Parathyroid adenoma (tissue), 2 donors: ENCODE measurements around the gene NXF1.
"Not testable (repeated sequence)": the region's sequence is repeated elsewhere in the genome, so short reads cannot be mapped to it uniquely, and the experiment has no call there.

ENCODE experiments used
- H2AFZ ChIP-seq: fragments of 300-600 bp; sonication (generic); one replicate; pipeline ENCODE4 v1.7.0; 2017; ENCODE audit warnings: antibody characterized with exemption, mild to moderate bottlenecking
- H3K27ac ChIP-seq: fragments of 300-600 bp; sonication (generic); one replicate; pipeline ENCODE4 v1.7.0; 2017
- H3K27me3 ChIP-seq: fragments of 300-600 bp; sonication (generic); one replicate; pipeline ENCODE4 v1.7.0; 2017; ENCODE audit warnings: low read length; ENCODE audit not compliant: control insufficient read depth, insufficient read depth
- H3K36me3 ChIP-seq: fragments of 300-600 bp; sonication (generic); one replicate; pipeline ENCODE4 v1.7.0; 2017; ENCODE audit warnings: low read length; ENCODE audit not compliant: control insufficient read depth, insufficient read depth
- H3K4me1 ChIP-seq: fragments of 300-600 bp; sonication (generic); one replicate; pipeline ENCODE4 v1.7.0; 2017; ENCODE audit warnings: control low read depth
- H3K4me2 ChIP-seq: fragments of 300-600 bp; sonication (generic); one replicate; pipeline ENCODE4 v1.7.0; 2017; ENCODE audit warnings: low read length
- H3K4me3 ChIP-seq: fragments of 300-600 bp; sonication (generic); one replicate; pipeline ENCODE4 v1.7.0; 2017; ENCODE audit warnings: low read depth, low read length
- H3K79me2 ChIP-seq: fragments of 300-600 bp; sonication (generic); one replicate; pipeline ENCODE4 v1.7.0; 2017; ENCODE audit warnings: control low read depth
- H3K9ac ChIP-seq: fragments of 300-600 bp; sonication (generic); one replicate; pipeline ENCODE4 v1.7.0; 2017; ENCODE audit warnings: mild to moderate bottlenecking
- H3K9me3 ChIP-seq: fragments of 300-600 bp; sonication (generic); one replicate; pipeline ENCODE4 v1.7.0; 2017; ENCODE audit warnings: low read length; ENCODE audit not compliant: control insufficient read depth
- CTCF ChIP-seq: fragments of 300-600 bp; sonication (generic); IDR thresholded peaks from one replicate; pipeline ENCODE4 v1.7.0; 2017; ENCODE audit warnings: antibody characterized with exemption, mild to moderate bottlenecking
- donor health status: primary hyperparathyroidism.

The NXF1 gene

GRCh38 chr11:62752177-62752785, 53.0 kb downstream of the NXF1 start:
- Histone ChIP-seq H3K27me3 (no peaks in the 10 kb centered on the region), H3K4me1 (no peaks in the 10 kb centered on the region), H2AFZ (no peak overlapping the region), H3K9ac (no peak overlapping the region), H3K27ac (no peak overlapping the region), H3K4me3 (no peak overlapping the region), H3K4me2 (no peak overlapping the region), H3K36me3 (no peaks in the 10 kb centered on the region), H3K79me2 (peaks cover 4% of the 10 kb centered on the region), H3K9me3 (no peaks in the 10 kb centered on the region)
- no peak for TF ChIP-seq CTCF

DNA sequence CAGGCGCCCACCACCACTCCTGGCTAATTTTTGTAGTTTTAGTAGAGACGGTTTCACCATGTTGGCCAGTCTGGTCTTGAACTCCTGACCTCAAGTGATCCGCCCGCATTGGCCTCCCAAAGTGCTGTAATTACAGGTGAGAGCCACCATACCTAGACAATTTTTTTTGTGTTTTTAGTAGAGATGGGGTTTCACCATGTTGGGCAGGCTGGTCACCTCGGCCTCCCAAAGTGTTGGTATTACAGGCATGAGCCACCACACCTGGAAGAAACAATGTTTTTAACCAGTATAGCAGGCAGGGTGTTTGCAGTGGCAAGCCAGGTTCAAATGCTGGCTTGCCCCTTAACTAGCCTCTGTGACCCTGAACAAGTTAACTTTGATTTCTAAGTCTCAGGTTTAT, 55.3 kb downstream of the NXF1 start:
- H3K27ac ChIP-seq, H3K79me2 ChIP-seq: not testable (repeated sequence)

DNA sequence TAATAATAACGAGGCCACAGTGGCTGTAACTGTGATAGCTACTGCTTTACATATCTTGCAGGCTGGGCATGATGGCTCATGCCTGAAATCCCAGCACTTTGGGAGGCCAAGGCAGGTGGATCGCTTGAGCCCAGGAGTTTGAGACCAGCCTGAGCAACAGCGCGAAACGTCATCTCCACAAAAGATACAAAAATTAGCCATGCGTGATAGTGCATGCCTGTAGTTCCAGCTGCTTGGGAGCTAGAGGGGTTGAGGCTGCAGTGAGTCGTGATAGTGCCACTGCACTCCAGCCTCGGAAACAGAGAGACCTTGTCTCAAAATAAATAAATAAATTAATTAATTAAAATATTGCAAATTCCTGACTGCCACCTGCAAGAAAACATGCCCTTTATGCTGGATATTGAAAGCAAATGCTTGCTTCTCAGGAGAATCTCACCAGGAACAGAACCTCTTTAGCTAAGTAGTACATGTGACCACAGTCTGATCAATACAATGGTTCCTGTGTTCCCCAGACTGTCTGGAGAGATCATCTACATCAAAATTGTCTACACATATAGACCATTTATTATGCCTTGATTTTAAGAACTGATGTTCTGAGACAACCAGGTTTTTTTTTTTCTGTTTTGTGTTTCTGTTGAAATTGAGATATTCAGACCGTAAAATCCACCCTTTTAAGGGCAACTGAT, 57.6 kb downstream of the NXF1 start:
- TF ChIP-seq CTCF = no peak
- Histone ChIP-seq H3K9ac (no peak overlapping the region), H3K4me1 (no peaks in the 10 kb centered on the region)

More for the DNA sequence above, 55.3 kb downstream of the NXF1 start:
- not testable (repeated sequence) for H3K36me3 ChIP-seq, H2AFZ ChIP-seq, H3K4me3 ChIP-seq, H3K27me3 ChIP-seq, H3K4me1 ChIP-seq, H3K4me2 ChIP-seq, H3K9ac ChIP-seq, H3K9me3 ChIP-seq

More for the DNA sequence above, 57.6 kb downstream of the NXF1 start:
- H3K79me2 ChIP-seq = no peaks in the 10 kb centered on the region
- no peak overlapping the region for H3K4me2 ChIP-seq
- no peak overlapping the region for H3K27ac ChIP-seq
- no peak overlapping the region for H3K4me3 ChIP-seq
- H3K36me3 ChIP-seq = no peaks in the 10 kb centered on the region
- no peaks in the 10 kb centered on the region for H3K9me3 ChIP-seq
- H2AFZ ChIP-seq = no peak overlapping the region
- no peaks in the 10 kb centered on the region for H3K27me3 ChIP-seq
